Measurements from ENCODE around the gene TOR4A. TPM values are rescaled to one million over a fixed set of nuclear protein-coding genes. Genes with fewer than 3 reads are reported as not detected.
A peak's percentile ranks its signal among the peaks of the same experiment; 100 is the strongest.

The TOR4A gene
- total RNA-seq, 2 donors from 2014 or later = 6.2 to 9.4 TPM

GRCh38 chr9:137279741-137280473, 2.4 kb downstream of the TOR4A start:
- ATAC-seq = no peak
- intact Hi-C loops (cut with DNase I) = no loop called here

DNA sequence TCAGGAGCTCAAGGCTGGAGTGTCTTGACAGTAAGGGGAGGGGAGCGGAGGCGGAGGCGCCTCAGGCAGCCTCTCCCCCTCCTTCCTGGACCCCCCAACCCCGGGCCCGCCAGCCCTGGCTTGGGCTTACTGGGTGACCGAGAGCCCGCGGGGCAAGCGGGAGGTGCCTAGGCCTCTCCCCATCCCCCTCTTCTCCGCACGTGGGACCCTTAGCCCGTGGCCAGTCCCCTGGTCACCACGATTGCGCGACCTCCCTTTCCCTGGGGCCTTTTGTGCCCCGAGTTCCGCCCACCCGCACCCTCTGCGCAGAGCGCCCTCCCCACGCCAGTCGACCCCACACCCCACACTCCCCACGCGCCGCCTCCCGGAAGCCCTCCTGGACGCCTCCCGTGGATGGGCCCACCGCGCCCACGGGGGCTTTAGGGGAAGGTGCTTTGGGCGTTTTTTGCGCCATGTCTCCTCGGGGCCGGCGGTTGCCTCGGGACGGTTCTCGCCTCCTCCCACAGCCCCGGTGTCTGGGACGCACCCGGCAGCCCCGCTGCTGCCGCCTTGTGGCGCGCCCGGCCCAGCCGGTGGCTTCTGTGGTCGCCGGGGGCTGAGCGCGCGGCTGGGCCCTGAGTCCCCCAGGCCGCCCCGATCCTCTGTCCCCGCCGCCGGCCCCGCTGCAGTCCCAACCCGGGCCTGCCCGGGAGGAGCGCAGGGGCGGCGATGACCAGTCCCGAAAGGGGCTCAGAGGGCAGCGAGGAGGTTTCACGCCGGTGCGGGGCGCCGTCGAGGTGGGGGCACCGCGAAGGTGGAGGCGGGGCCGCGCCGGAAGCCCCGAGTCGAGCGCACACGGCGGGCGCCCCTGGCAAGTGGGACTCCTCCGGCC, 3.2 kb downstream of the TOR4A start:
- DNase-seq (no peak), ATAC-seq (no peak)

More at GRCh38 chr9:137279741-137280473, 2.4 kb downstream of the TOR4A start:
- DNase-seq = no peak

GRCh38 chr9:137281345-137282116, 4.0 kb downstream of the TOR4A start:
- ATAC-seq (no peak), DNase-seq (no peak)
- intact Hi-C loops (cut with DNase I) = no loop called here

More for the DNA sequence above, 3.2 kb downstream of the TOR4A start:
- intact Hi-C loops (cut with DNase I) = no loop called here

GRCh38 chr9:137286975-137287383, 9.5 kb downstream of the TOR4A start:
- ATAC-seq = peak; percentile 73 to 92
- peak; percentile 42 for DNase-seq
- intact Hi-C loops (cut with DNase I) = no loop called here

DNA sequence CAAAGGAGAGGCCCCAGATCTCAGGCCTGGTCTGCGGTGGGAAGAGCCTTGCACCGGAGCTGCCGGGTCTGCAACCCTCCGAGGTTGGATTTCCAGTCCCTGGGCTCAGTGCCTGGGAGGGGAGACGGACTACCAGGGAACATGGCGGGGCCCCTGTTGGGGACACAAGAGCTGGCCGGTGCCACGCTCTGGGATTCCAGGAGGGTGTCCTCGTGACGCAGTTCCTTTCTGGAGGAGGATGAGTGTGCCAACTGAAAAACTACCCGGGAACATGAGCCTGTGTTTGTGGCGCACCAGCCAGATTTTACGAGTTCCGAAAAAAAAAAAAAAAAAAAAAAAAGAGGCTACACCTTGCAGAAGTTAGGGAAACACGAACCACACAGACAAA, 15.6 kb downstream of the TOR4A start:
- intact Hi-C loops (cut with DNase I) = loop anchor here in 1 of 2 donors (5.0 to 10.0 kb wide), 2 partner anchors 114 to 232 kb away; no protein-coding TSS in a partner anchor
- DNase-seq (peak; percentile 15), ATAC-seq (no peak)

GRCh38 chr9:137293482-137294090, 16.1 kb downstream of the TOR4A start:
- intact Hi-C loops (cut with DNase I) = loop anchor here in 1 of 2 donors (5.0 to 10.0 kb wide), 2 partner anchors 114 to 231 kb away; no protein-coding TSS in a partner anchor
- DNase-seq (no peak), ATAC-seq (no peak)

DNA sequence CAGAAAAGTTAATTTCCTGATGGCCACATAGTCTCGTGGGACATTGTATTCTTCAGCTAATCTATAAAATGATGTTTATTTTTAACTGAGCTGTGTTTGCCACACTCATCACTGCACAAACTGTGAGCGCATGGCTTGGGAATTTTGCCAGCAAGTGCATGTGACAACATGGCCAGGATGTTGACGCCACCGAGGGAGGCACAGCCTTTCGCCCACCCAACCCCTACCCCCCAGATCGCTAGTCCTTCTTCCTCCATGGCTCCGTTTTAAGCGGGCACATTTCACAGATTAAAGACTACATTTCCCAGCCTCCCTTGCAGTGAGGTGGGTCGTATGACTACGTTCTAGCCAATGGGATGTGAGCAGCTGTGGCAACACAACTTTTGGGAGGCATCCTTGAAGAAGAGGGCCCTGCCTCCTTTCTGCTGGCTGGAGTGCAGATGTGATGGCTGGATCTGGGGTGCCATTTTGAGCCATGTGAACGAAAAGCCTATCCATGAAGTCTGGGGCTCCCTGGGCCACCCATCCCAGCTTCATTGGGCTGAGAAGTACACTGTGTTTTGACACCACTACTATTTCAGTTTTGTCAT, 16.7 kb downstream of the TOR4A start:
- intact Hi-C loops (cut with DNase I) = loop anchor here in 1 of 2 donors (5.0 to 10.0 kb wide), 2 partner anchors 113 to 231 kb away; no protein-coding TSS in a partner anchor
- DNase-seq (peak; percentile 42), ATAC-seq (peak; percentile 32 to 50)

GRCh38 chr9:137294681-137295237, 17.2 kb downstream of the TOR4A start:
- peak; percentile 44 for DNase-seq
- intact Hi-C loops (cut with DNase I) = loop anchor here in 1 of 2 donors (5.0 to 10.0 kb wide), 2 partner anchors 113 to 230 kb away; no protein-coding TSS in a partner anchor
- peak; percentile 8 for ATAC-seq

GRCh38 chr9:137295238-137295811, 17.8 kb downstream of the TOR4A start:
- intact Hi-C loops (cut with DNase I) = loop anchor here in 1 of 2 donors (10.0 kb wide), 1 partner anchor 229 kb away; no protein-coding TSS in a partner anchor
- peak; percentile 56 to 61 for ATAC-seq
- DNase-seq = peak; percentile 55

DNA sequence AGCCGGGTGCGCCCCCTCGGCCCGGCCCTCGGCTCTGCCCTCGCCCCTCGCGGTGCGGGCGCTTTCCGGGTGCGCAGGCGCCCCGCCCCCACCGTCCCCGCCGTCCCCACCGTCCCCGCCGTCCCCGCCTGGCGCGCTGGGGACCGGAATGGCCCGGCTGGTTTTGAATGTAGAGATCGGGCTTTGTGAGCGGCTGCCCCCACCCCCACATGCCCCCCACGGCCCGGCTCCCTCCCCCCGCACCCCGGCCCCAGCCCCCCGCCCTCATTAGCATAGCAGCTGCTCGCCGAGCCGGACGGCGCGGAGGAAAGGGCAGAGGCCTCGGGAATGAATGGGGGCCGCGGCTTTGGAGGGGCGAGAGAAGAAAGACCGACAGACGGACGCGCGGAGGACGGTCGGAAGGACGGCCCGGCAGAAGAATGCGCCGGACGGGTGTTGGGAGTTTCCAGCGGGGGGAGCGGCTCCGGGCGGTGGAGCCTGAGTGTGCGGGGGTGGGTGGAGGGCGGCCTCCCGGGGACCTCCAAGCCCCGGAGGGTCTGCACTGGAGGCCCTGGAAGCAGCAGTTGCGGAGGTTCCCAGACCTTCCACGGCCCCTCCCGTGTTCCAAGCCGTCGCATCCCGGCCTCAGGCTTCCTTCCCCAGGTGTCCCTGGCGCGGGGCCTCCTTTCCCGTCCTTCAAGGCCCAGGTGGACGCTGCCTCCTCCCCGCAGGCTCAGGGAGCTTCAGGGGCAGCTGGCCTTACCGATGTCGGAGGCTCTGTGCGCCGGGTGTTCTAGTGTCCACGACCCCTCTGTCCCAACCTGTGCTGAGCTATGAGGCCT, 18.5 kb downstream of the TOR4A start:
- peak in 1 of 2 donors; percentile 1 for ATAC-seq
- intact Hi-C loops (cut with DNase I) = loop anchor here in 1 of 2 donors (10.0 kb wide), 1 partner anchor 229 kb away; no protein-coding TSS in a partner anchor
- DNase-seq = peak; percentile 31

GRCh38 chr9:137296670-137297664, 19.4 kb downstream of the TOR4A start:
- ATAC-seq = peak; percentile 27 to 33
- intact Hi-C loops (cut with DNase I) = loop anchor here in 1 of 2 donors (10.0 kb wide), 1 partner anchor 228 kb away; no protein-coding TSS in a partner anchor
- DNase-seq = peak; percentile 86

DNA sequence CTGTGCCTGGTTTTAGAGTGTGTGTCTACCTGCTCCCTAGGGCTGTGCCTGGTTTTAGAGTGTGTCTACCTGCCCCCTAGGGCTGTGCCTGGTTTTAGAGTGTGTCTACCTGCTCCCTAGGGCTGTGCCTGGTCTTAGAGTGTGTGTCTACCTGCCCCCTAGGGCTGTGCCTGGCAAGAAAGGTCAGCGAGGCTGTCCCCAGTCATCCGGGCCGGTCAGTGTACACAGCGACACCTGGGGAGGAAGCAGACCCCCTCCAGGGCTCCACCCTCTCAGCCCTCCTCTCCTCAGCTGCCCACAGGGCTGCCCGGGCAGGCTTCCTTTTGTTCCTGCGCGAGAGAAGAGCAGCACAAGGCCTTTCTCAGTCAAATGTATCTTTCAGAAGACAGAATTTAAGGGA, 20.4 kb downstream of the TOR4A start:
- ATAC-seq (no peak), DNase-seq (no peak)
- intact Hi-C loops (cut with DNase I) = loop anchor here in 1 of 2 donors (10.0 kb wide), 1 partner anchor 227 kb away; no protein-coding TSS in a partner anchor

- ATAC-seq (no peak), DNase-seq (peak; percentile 83)
- intact Hi-C loops (cut with DNase I) = loop anchor here in 1 of 2 donors (10.0 kb wide), 1 partner anchor 226 kb away; no protein-coding TSS in a partner anchor
Measured at GRCh38 chr9:137298401-137299202, 21.1 kb downstream of the TOR4A start.

DNA sequence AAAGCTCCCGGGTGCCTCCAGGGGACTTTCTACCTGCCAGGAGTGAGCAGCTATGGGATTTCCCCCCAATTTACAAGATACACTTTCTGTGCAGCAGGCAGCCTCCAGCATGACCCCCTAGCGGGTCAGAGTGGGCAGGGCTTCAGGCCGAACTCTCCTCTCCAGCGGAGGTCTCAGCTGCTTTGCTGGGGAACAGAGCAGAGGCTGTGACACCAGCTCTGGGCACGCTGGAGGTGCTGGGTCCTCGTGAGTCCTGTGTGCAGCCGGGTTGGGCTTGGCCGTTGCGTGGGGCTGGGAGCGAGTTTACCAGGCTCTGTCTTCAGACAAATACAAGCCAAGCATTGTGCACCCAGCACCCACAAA, 21.7 kb downstream of the TOR4A start:
- intact Hi-C loops (cut with DNase I) = loop anchor here in 1 of 2 donors (10.0 kb wide), 1 partner anchor 226 kb away; no protein-coding TSS in a partner anchor
- no peak for DNase-seq
- ATAC-seq = no peak

Data from left cardiac atrium (tissue), 4 donors.